BLaER1 treated with 17β-estradiol and CSF1 and Interleukin-3, amounts not matched to agents 10 nM and 100 nM (cell line): ENCODE results near the gene TNFSF4.
A peak's percentile ranks its signal among the peaks of the same experiment; 100 is the strongest.

Experiments
- H3K27ac ChIP-seq, 11 experiments: shearing (Covaris generic); formaldehyde crosslinking; 2 replicates each; pipeline ENCODE4 v1.8.1; 2022
- H3K27me3 ChIP-seq, 11 experiments: shearing (Covaris generic); formaldehyde crosslinking; 2 replicates each; pipeline ENCODE4 v1.8.1; 2022
- H3K36me3 ChIP-seq, 11 experiments: shearing (Covaris generic); formaldehyde crosslinking; 2 replicates each; pipeline ENCODE4 v1.8.1; 2022
- H3K4me1 ChIP-seq, 10 experiments: shearing (Covaris generic); formaldehyde crosslinking; 2 replicates each; pipeline ENCODE4 v1.8.1; 2022
- H3K4me2 ChIP-seq, 11 experiments: shearing (Covaris generic); formaldehyde crosslinking; 2 replicates each; pipeline ENCODE4 v1.8.1; 2022
- H3K4me3 ChIP-seq, 10 experiments: shearing (Covaris generic); formaldehyde crosslinking; 2 replicates each; pipeline ENCODE4 v1.8.1; 2022
- H3K9ac ChIP-seq, 11 experiments: shearing (Covaris generic); formaldehyde crosslinking; 2 replicates each; pipeline ENCODE4 v1.8.1; 2022
- H3K9me3 ChIP-seq, 11 experiments: shearing (Covaris generic); formaldehyde crosslinking; replicated peaks in 1 of 11; 2 replicates each; pipeline ENCODE4 v1.8.1; 2022
- H4K20me1 ChIP-seq, 11 experiments: shearing (Covaris generic); formaldehyde crosslinking; 2 replicates each; pipeline ENCODE4 v1.8.1; 2022
- Cebpa-rat ChIP-seq, 11 experiments: shearing (Covaris generic); IDR thresholded peaks; 2 replicates each; pipeline ENCODE4 v1.8.1; 2022

The TNFSF4 gene

GRCh38 chr1:173181791-173182190 is 25.3 kb downstream of the TNFSF4 start:
- peaks cover 0 to 11% (median 7%) of the 10 kb centered on the region in 10 experiments; a peak in 11 of 20 replicates for H3K4me1 ChIP-seq
- H3K9me3 ChIP-seq = peaks cover 13 to 23% (median 16%) of the 10 kb centered on the region in 11 experiments; a peak in 21 of 22 replicates
- no peak overlapping the region for H3K9ac ChIP-seq
- H4K20me1 ChIP-seq = no peaks in the 10 kb centered on the region
- TF ChIP-seq Cebpa-rat (IDR thresholded peaks at IDR 0.05) = no peak
- H3K27me3 ChIP-seq = no peaks in the 10 kb centered on the region
- H3K4me2 ChIP-seq = peak overlapping the region in 6 of 11 experiments; percentile 46 to 62 (median 54); a peak in 10 of 22 replicates
- H3K4me3 ChIP-seq = no peak overlapping the region
- H3K36me3 ChIP-seq = peaks cover 0 to 5% (median 0%) of the 10 kb centered on the region in 11 experiments; a peak in 1 of 22 replicates
- no peak overlapping the region for H3K27ac ChIP-seq

GRCh38 chr1:173176246-173176645 is 30.9 kb downstream of the TNFSF4 start:
- Histone ChIP-seq H3K9me3 (peaks cover 48 to 66% (median 58%) of the 10 kb centered on the region in 11 experiments), H3K4me2 (peak overlapping the region in 10 of 11 experiments; percentile 19 to 80 (median 40); a peak in 13 of 22 replicates), H3K36me3 (peaks cover 0 to 13% (median 0%) of the 10 kb centered on the region in 11 experiments; a peak in 5 of 22 replicates), H3K4me3 (no peak overlapping the region), H3K9ac (no peak overlapping the region), H3K4me1 (peaks cover 9 to 24% (median 16%) of the 10 kb centered on the region in 10 experiments; a peak in 18 of 20 replicates), H3K27ac (peak overlapping the region in 9 of 11 experiments; percentile 27 to 76 (median 62); a peak in 14 of 22 replicates), H4K20me1 (no peaks in the 10 kb centered on the region), H3K27me3 (no peaks in the 10 kb centered on the region)
- no peak for TF ChIP-seq Cebpa-rat (IDR thresholded peaks at IDR 0.05)

- Histone ChIP-seq H3K9me3 (peaks cover 54 to 72% (median 63%) of the 10 kb centered on the region in 11 experiments), H3K27ac (peak overlapping the region; percentile 11 to 76 (median 61); a peak in 19 of 22 replicates), H3K4me3 (no peak overlapping the region), H3K9ac (peak overlapping the region in 5 of 11 experiments; percentile 3 to 67 (median 33); a peak in 4 of 22 replicates), H4K20me1 (no peaks in the 10 kb centered on the region), H3K27me3 (no peaks in the 10 kb centered on the region), H3K4me1 (peaks cover 8 to 22% (median 11%) of the 10 kb centered on the region in 10 experiments; a peak in 16 of 20 replicates), H3K4me2 (peak overlapping the region; percentile 19 to 80 (median 34); a peak in 20 of 22 replicates), H3K36me3 (peaks cover 0 to 13% (median 0%) of the 10 kb centered on the region in 11 experiments; a peak in 5 of 22 replicates)
- no peak for TF ChIP-seq Cebpa-rat (IDR thresholded peaks at IDR 0.05)
Observed at GRCh38 chr1:173175514-173176145, 31.5 kb downstream of the TNFSF4 start.

GRCh38 chr1:173173388-173173787 is 33.7 kb downstream of the TNFSF4 start:
- TF ChIP-seq Cebpa-rat (IDR thresholded peaks at IDR 0.05) = no peak
- Histone ChIP-seq H3K9ac (no peak overlapping the region), H3K4me3 (peak overlapping the region in 1 of 10 experiments; percentile 17; a peak in 1 of 20 replicates), H3K36me3 (peaks cover 0 to 13% (median 0%) of the 10 kb centered on the region in 11 experiments; a peak in 5 of 22 replicates), H3K4me1 (peaks cover 8 to 22% (median 11%) of the 10 kb centered on the region in 10 experiments; a peak in 16 of 20 replicates), H3K27ac (no peak overlapping the region), H3K4me2 (no peak overlapping the region), H3K27me3 (no peaks in the 10 kb centered on the region), H4K20me1 (no peaks in the 10 kb centered on the region), H3K9me3 (peaks cover 51 to 62% (median 60%) of the 10 kb centered on the region in 11 experiments)

GRCh38 chr1:173171152-173171551 is 36.0 kb downstream of the TNFSF4 start:
- no peak for TF ChIP-seq Cebpa-rat (IDR thresholded peaks at IDR 0.05)
- peaks cover 0 to 13% (median 0%) of the 10 kb centered on the region in 11 experiments; a peak in 5 of 22 replicates for H3K36me3 ChIP-seq
- H4K20me1 ChIP-seq = no peaks in the 10 kb centered on the region
- H3K4me3 ChIP-seq = no peak overlapping the region
- peaks cover 8 to 17% (median 9%) of the 10 kb centered on the region in 10 experiments; a peak in 16 of 20 replicates for H3K4me1 ChIP-seq
- no peak overlapping the region for H3K4me2 ChIP-seq
- no peaks in the 10 kb centered on the region for H3K27me3 ChIP-seq
- H3K9ac ChIP-seq = no peak overlapping the region
- peaks cover 39 to 51% (median 46%) of the 10 kb centered on the region in 11 experiments for H3K9me3 ChIP-seq
- no peak overlapping the region for H3K27ac ChIP-seq

GRCh38 chr1:173168941-173169340 is 38.2 kb downstream of the TNFSF4 start:
- peaks cover 26 to 44% (median 34%) of the 10 kb centered on the region in 11 experiments for H3K9me3 ChIP-seq
- no peaks in the 10 kb centered on the region for H4K20me1 ChIP-seq
- peaks cover 0 to 12% (median 0%) of the 10 kb centered on the region in 11 experiments; a peak in 4 of 22 replicates for H3K36me3 ChIP-seq
- H3K4me3 ChIP-seq = no peak overlapping the region
- H3K27me3 ChIP-seq = no peaks in the 10 kb centered on the region
- no peak overlapping the region for H3K9ac ChIP-seq
- no peaks in the 10 kb centered on the region for H3K4me1 ChIP-seq
- no peak overlapping the region for H3K4me2 ChIP-seq
- TF ChIP-seq Cebpa-rat (IDR thresholded peaks at IDR 0.05) = no peak
- H3K27ac ChIP-seq = no peak overlapping the region

GRCh38 chr1:173164686-173165085 is 42.4 kb downstream of the TNFSF4 start:
- H3K27ac ChIP-seq = no peak overlapping the region
- H3K4me3 ChIP-seq = no peak overlapping the region
- no peak overlapping the region for H3K9ac ChIP-seq
- peaks cover 0 to 4% (median 0%) of the 10 kb centered on the region in 11 experiments; a peak in 2 of 22 replicates for H3K9me3 ChIP-seq
- no peaks in the 10 kb centered on the region for H3K27me3 ChIP-seq
- H3K4me2 ChIP-seq = no peak overlapping the region
- H3K36me3 ChIP-seq = no peaks in the 10 kb centered on the region
- H4K20me1 ChIP-seq = no peaks in the 10 kb centered on the region
- TF ChIP-seq Cebpa-rat (IDR thresholded peaks at IDR 0.05) = no peak
- H3K4me1 ChIP-seq = peaks cover 0 to 26% (median 0%) of the 10 kb centered on the region in 10 experiments; a peak in 5 of 20 replicates

GRCh38 chr1:173164178-173164577 is 43.0 kb downstream of the TNFSF4 start:
- H3K4me3 ChIP-seq = no peak overlapping the region
- no peak overlapping the region for H3K9ac ChIP-seq
- no peak for TF ChIP-seq Cebpa-rat (IDR thresholded peaks at IDR 0.05)
- H4K20me1 ChIP-seq = no peaks in the 10 kb centered on the region
- H3K9me3 ChIP-seq = no peaks in the 10 kb centered on the region; a peak in 1 of 22 replicates
- H3K27me3 ChIP-seq = no peaks in the 10 kb centered on the region
- no peak overlapping the region for H3K4me2 ChIP-seq
- no peaks in the 10 kb centered on the region for H3K36me3 ChIP-seq
- H3K4me1 ChIP-seq = peaks cover 0 to 26% (median 0%) of the 10 kb centered on the region in 10 experiments; a peak in 5 of 20 replicates
- no peak overlapping the region for H3K27ac ChIP-seq

GRCh38 chr1:173163222-173163621 is 43.9 kb downstream of the TNFSF4 start:
- Histone ChIP-seq H3K4me3 (no peak overlapping the region), H3K9me3 (no peaks in the 10 kb centered on the region), H3K36me3 (no peaks in the 10 kb centered on the region), H3K27ac (no peak overlapping the region), H3K27me3 (no peaks in the 10 kb centered on the region), H4K20me1 (no peaks in the 10 kb centered on the region), H3K9ac (no peak overlapping the region), H3K4me2 (peak overlapping the region in 2 of 11 experiments; percentile 29 to 33; a peak in 3 of 22 replicates), H3K4me1 (peaks cover 0 to 26% (median 0%) of the 10 kb centered on the region in 10 experiments; a peak in 5 of 20 replicates)
- TF ChIP-seq Cebpa-rat (IDR thresholded peaks at IDR 0.05) = no peak
